ENCODE data around the gene SCN1B. TPM values are rescaled to one million over a fixed set of nuclear protein-coding genes. Genes with fewer than 3 reads are reported as not detected.

Gene SCN1B
- total RNA-seq, 5 donors from 2014 or later (not counting 1 experiment from before 2014, with no cell fraction given), result 1.1 to 4.3 (median 3.7) TPM

- 93% methylated on average over 5 of the region's 5 CpGs for WGBS (ENCODE audit: insufficient coverage)
- peaks cover 0 to 15% of the 10 kb centered on the region in 2 experiments for H3K27me3 ChIP-seq (replicated peaks in 1 of 2; ENCODE audit: control insufficient read depth in 2 of 2, extremely low read depth in 1 of 2, insufficient read depth in 2 of 2, low read length in 1 of 2)
- H3K27ac Mint-ChIP-seq, result no peak overlapping the region
Observed at GRCh38 chr19:35051796-35052195, 21.5 kb downstream of the SCN1B start.

GRCh38 chr19:35052599-35053190 lies 22.4 kb downstream of the SCN1B start:
- no peaks in the 10 kb centered on the region for H3K4me1 ChIP-seq (ENCODE audit: control insufficient read depth in 1 of 2, extremely low read depth in 1 of 2, insufficient read depth in 2 of 2, low read length in 2 of 2)
- no peaks in the 10 kb centered on the region for H3K9me3 ChIP-seq
- H3K27ac ChIP-seq (ENCODE audit: low read length), result no peak overlapping the region
- ATAC-seq (replicated peaks in 1 of 4), result no peak
- H3K27me3 ChIP-seq (replicated peaks in 1 of 2; ENCODE audit: control insufficient read depth in 2 of 2, extremely low read depth in 1 of 2, insufficient read depth in 2 of 2, low read length in 1 of 2), result peaks cover 0 to 15% of the 10 kb centered on the region in 2 experiments
- H3K4me3 Mint-ChIP-seq, result no peak overlapping the region
- H3K4me1 Mint-ChIP-seq, result peaks cover 0 to 10% (median 0%) of the 10 kb centered on the region in 3 donors
- no peak overlapping the region for H3K27ac Mint-ChIP-seq
- no peak overlapping the region for H3K4me3 ChIP-seq (ENCODE audit: control insufficient read depth in 1 of 2, extremely low read depth in 1 of 2, low read length in 1 of 2)
- H3K9me3 Mint-ChIP-seq, result no peaks in the 10 kb centered on the region
- CTCF ChIA-PET, result interaction anchor here in 1 of 2 donors (0.5 kb wide), 1 partner anchor 23 kb away, joined by 3 read pairs; no protein-coding TSS in a partner anchor
- POLR2A ChIA-PET, result no interaction called here
- H3K36me3 ChIP-seq (ENCODE audit: control insufficient read depth in 2 of 2, extremely low read depth in 1 of 2, insufficient read depth in 1 of 2, low read length in 1 of 2), result no peaks in the 10 kb centered on the region
- no peak for DNase-seq
- peaks cover 2 to 5% of the 10 kb centered on the region in 2 donors for H3K27me3 Mint-ChIP-seq
- 83% methylated on average over 3 of the region's 8 CpGs for WGBS (ENCODE audit: insufficient coverage)
- H3K36me3 Mint-ChIP-seq, result no peaks in the 10 kb centered on the region

More at GRCh38 chr19:35051796-35052195, 21.5 kb downstream of the SCN1B start:
- Histone ChIP-seq H3K9me3 (no peaks in the 10 kb centered on the region), H3K27ac (ENCODE audit: low read length) (no peak overlapping the region), H3K36me3 (ENCODE audit: control insufficient read depth in 2 of 2, extremely low read depth in 1 of 2, insufficient read depth in 1 of 2, low read length in 1 of 2) (no peaks in the 10 kb centered on the region), H3K4me1 (ENCODE audit: control insufficient read depth in 1 of 2, extremely low read depth in 1 of 2, insufficient read depth in 2 of 2, low read length in 2 of 2) (no peaks in the 10 kb centered on the region), H3K4me3 (ENCODE audit: control insufficient read depth in 1 of 2, extremely low read depth in 1 of 2, low read length in 1 of 2) (no peak overlapping the region)
- POLR2A ChIA-PET, result no interaction called here
- DNase-seq (no peak), ATAC-seq (replicated peaks in 1 of 4) (no peak)
- no peaks in the 10 kb centered on the region for H3K9me3 Mint-ChIP-seq
- no peaks in the 10 kb centered on the region for H3K36me3 Mint-ChIP-seq
- CTCF ChIA-PET, result interaction anchor here in 1 of 2 donors (0.6 kb wide), 1 partner anchor 552 kb away, joined by 3 read pairs; no protein-coding TSS in a partner anchor
- peaks cover 2 to 5% of the 10 kb centered on the region in 2 donors for H3K27me3 Mint-ChIP-seq
- H3K4me3 Mint-ChIP-seq, result no peak overlapping the region
- H3K4me1 Mint-ChIP-seq, result peaks cover 0 to 12% (median 0%) of the 10 kb centered on the region in 3 donors

- ChIA-PET CTCF (interaction anchor here in 1 of 2 donors (0.6 kb wide), 1 partner anchor 581 kb away, joined by 5 read pairs; no protein-coding TSS in a partner anchor), POLR2A (no interaction called here)
- no peak overlapping the region for H3K27ac Mint-ChIP-seq
- no peaks in the 10 kb centered on the region for H3K4me1 ChIP-seq (ENCODE audit: control insufficient read depth in 1 of 2, extremely low read depth in 1 of 2, insufficient read depth in 2 of 2, low read length in 2 of 2)
- ATAC-seq (replicated peaks in 1 of 4) (no peak), DNase-seq (no peak)
- peaks cover 0 to 6% (median 0%) of the 10 kb centered on the region in 3 donors for H3K4me1 Mint-ChIP-seq
- WGBS (ENCODE audit: insufficient coverage), result 70% methylated on average over 6 of the region's 9 CpGs
- peaks cover 0 to 15% of the 10 kb centered on the region in 2 experiments for H3K27me3 ChIP-seq (replicated peaks in 1 of 2; ENCODE audit: control insufficient read depth in 2 of 2, extremely low read depth in 1 of 2, insufficient read depth in 2 of 2, low read length in 1 of 2)
- no peaks in the 10 kb centered on the region for H3K36me3 ChIP-seq (ENCODE audit: control insufficient read depth in 2 of 2, extremely low read depth in 1 of 2, insufficient read depth in 1 of 2, low read length in 1 of 2)
- H3K9me3 Mint-ChIP-seq, result no peaks in the 10 kb centered on the region
- H3K4me3 ChIP-seq (ENCODE audit: control insufficient read depth in 1 of 2, extremely low read depth in 1 of 2, low read length in 1 of 2), result no peak overlapping the region
- H3K4me3 Mint-ChIP-seq, result no peak overlapping the region
- H3K27ac ChIP-seq (ENCODE audit: low read length), result no peak overlapping the region
- no peaks in the 10 kb centered on the region for H3K9me3 ChIP-seq
- H3K36me3 Mint-ChIP-seq, result no peaks in the 10 kb centered on the region
- peaks cover 2 to 5% of the 10 kb centered on the region in 2 donors for H3K27me3 Mint-ChIP-seq
Observed at GRCh38 chr19:35053667-35054293, 23.5 kb downstream of the SCN1B start.

GRCh38 chr19:35054626-35055025 lies 24.4 kb downstream of the SCN1B start:
- Histone ChIP-seq H3K4me1 (ENCODE audit: control insufficient read depth in 1 of 2, extremely low read depth in 1 of 2, insufficient read depth in 2 of 2, low read length in 2 of 2) (no peaks in the 10 kb centered on the region), H3K4me3 (ENCODE audit: control insufficient read depth in 1 of 2, extremely low read depth in 1 of 2, low read length in 1 of 2) (no peak overlapping the region), H3K27ac (ENCODE audit: low read length) (no peak overlapping the region), H3K9me3 (no peaks in the 10 kb centered on the region), H3K27me3 (replicated peaks in 1 of 2; ENCODE audit: control insufficient read depth in 2 of 2, extremely low read depth in 1 of 2, insufficient read depth in 2 of 2, low read length in 1 of 2) (peaks cover 0 to 21% of the 10 kb centered on the region in 2 experiments), H3K36me3 (ENCODE audit: control insufficient read depth in 2 of 2, extremely low read depth in 1 of 2, insufficient read depth in 1 of 2, low read length in 1 of 2) (no peaks in the 10 kb centered on the region)
- ChIA-PET POLR2A (no interaction called here), CTCF (interaction anchor here (0.6 to 1.0 kb wide), 3 partner anchors 11 to 580 kb away, joined by 4 to 6 read pairs (median 5); no protein-coding TSS in a partner anchor)
- no peak overlapping the region for H3K4me3 Mint-ChIP-seq
- H3K36me3 Mint-ChIP-seq, result no peaks in the 10 kb centered on the region
- H3K4me1 Mint-ChIP-seq, result peaks cover 0 to 6% (median 0%) of the 10 kb centered on the region in 3 donors
- H3K9me3 Mint-ChIP-seq, result no peaks in the 10 kb centered on the region
- DNase-seq (no peak), ATAC-seq (replicated peaks in 1 of 4) (no peak)
- WGBS (ENCODE audit: insufficient coverage), result 55% methylated on average over 2 of the region's 9 CpGs
- peaks cover 2 to 5% of the 10 kb centered on the region in 2 donors for H3K27me3 Mint-ChIP-seq
- no peak overlapping the region for H3K27ac Mint-ChIP-seq

GRCh38 chr19:35055715-35056179 lies 25.5 kb downstream of the SCN1B start:
- no peak overlapping the region for H3K4me3 Mint-ChIP-seq

GRCh38 chr19:35056513-35057063 lies 26.3 kb downstream of the SCN1B start:
- Mint-ChIP-seq H3K4me1 (peaks cover 0 to 6% (median 0%) of the 10 kb centered on the region in 3 donors), H3K9me3 (no peaks in the 10 kb centered on the region), H3K27ac (no peak overlapping the region), H3K36me3 (no peaks in the 10 kb centered on the region), H3K4me3 (no peak overlapping the region), H3K27me3 (peaks cover 2 to 5% of the 10 kb centered on the region in 2 donors)
- H3K9me3 ChIP-seq, result no peaks in the 10 kb centered on the region
- DNase-seq, result no peak
- peaks cover 0 to 24% of the 10 kb centered on the region in 2 experiments for H3K27me3 ChIP-seq (replicated peaks in 1 of 2; ENCODE audit: control insufficient read depth in 2 of 2, extremely low read depth in 1 of 2, insufficient read depth in 2 of 2, low read length in 1 of 2)
- WGBS (ENCODE audit: insufficient coverage), result 100% methylated on average over 1 of the region's 6 CpGs
- H3K36me3 ChIP-seq (ENCODE audit: control insufficient read depth in 2 of 2, extremely low read depth in 1 of 2, insufficient read depth in 1 of 2, low read length in 1 of 2), result no peaks in the 10 kb centered on the region
- ChIA-PET CTCF (no interaction called here), POLR2A (no interaction called here)
- no peak for ATAC-seq (replicated peaks in 1 of 4)
- H3K4me1 ChIP-seq (ENCODE audit: control insufficient read depth in 1 of 2, extremely low read depth in 1 of 2, insufficient read depth in 2 of 2, low read length in 2 of 2), result no peaks in the 10 kb centered on the region
- H3K27ac ChIP-seq (ENCODE audit: low read length), result no peak overlapping the region
- no peak overlapping the region for H3K4me3 ChIP-seq (ENCODE audit: control insufficient read depth in 1 of 2, extremely low read depth in 1 of 2, low read length in 1 of 2)

More at GRCh38 chr19:35055715-35056179, 25.5 kb downstream of the SCN1B start:
- Histone ChIP-seq H3K4me1 (ENCODE audit: control insufficient read depth in 1 of 2, extremely low read depth in 1 of 2, insufficient read depth in 2 of 2, low read length in 2 of 2) (no peaks in the 10 kb centered on the region), H3K9me3 (no peaks in the 10 kb centered on the region), H3K36me3 (ENCODE audit: control insufficient read depth in 2 of 2, extremely low read depth in 1 of 2, insufficient read depth in 1 of 2, low read length in 1 of 2) (no peaks in the 10 kb centered on the region), H3K27me3 (replicated peaks in 1 of 2; ENCODE audit: control insufficient read depth in 2 of 2, extremely low read depth in 1 of 2, insufficient read depth in 2 of 2, low read length in 1 of 2) (peaks cover 0 to 24% of the 10 kb centered on the region in 2 experiments), H3K27ac (ENCODE audit: low read length) (no peak overlapping the region), H3K4me3 (ENCODE audit: control insufficient read depth in 1 of 2, extremely low read depth in 1 of 2, low read length in 1 of 2) (no peak overlapping the region)
- ChIA-PET CTCF (no interaction called here), POLR2A (no interaction called here)
- Mint-ChIP-seq H3K36me3 (no peaks in the 10 kb centered on the region), H3K9me3 (no peaks in the 10 kb centered on the region), H3K27me3 (peaks cover 2 to 5% of the 10 kb centered on the region in 2 donors), H3K27ac (no peak overlapping the region), H3K4me1 (peaks cover 0 to 6% (median 0%) of the 10 kb centered on the region in 3 donors)
- 42% methylated on average over 3 of the region's 3 CpGs for WGBS (ENCODE audit: insufficient coverage)
- DNase-seq (peak in 1 of 35 experiments; percentile 32), ATAC-seq (replicated peaks in 1 of 4) (peak in 3 of 4 experiments; percentile 45 to 49 (median 46))

Data from T-cell (primary cell).